MM.1S (cell line): ENCODE data around the gene ETDA.

Experiments
- DNase-seq: peaks from one replicate; pipeline ENCODE4 v3.0.0-alpha.2; 2015
- H2AFZ ChIP-seq: fragments of 300-600 bp; sonication (generic); 2 replicates; pipeline ENCODE4 v1.6.0; 2016; ENCODE audit warnings: antibody characterized with exemption, low read length
- H3F3A ChIP-seq: fragments of 300-600 bp; sonication (generic); 2 replicates; pipeline ENCODE4 v1.6.1; 2016; ENCODE audit warnings: mild to moderate bottlenecking, antibody characterized with exemption, low read length, moderate library complexity, mixed read lengths; ENCODE audit not compliant: insufficient read depth
- H3K27ac ChIP-seq: fragments of 300-600 bp; sonication (generic); 2 replicates; pipeline ENCODE4 v1.5.1; 2016; ENCODE audit warnings: mild to moderate bottlenecking, low read length
- H3K27me3 ChIP-seq: fragments of 300-600 bp; sonication (generic); replicated peaks from 2 replicates; pipeline ENCODE4 v1.6.0; 2016; ENCODE audit warnings: low read length; ENCODE audit not compliant: insufficient read depth
- H3K36me3 ChIP-seq: fragments of 300-600 bp; sonication (generic); replicated peaks from 2 replicates; pipeline ENCODE4 v1.6.1; 2016; ENCODE audit warnings: mild to moderate bottlenecking, low read length, mixed read lengths; ENCODE audit not compliant: insufficient read depth
- H3K4me1 ChIP-seq: fragments of 300-600 bp; sonication (generic); 2 replicates; pipeline ENCODE4 v1.6.1; 2016; ENCODE audit warnings: low read length, mixed read lengths
- H3K4me2 ChIP-seq: fragments of 300-600 bp; sonication (generic); 2 replicates; pipeline ENCODE4 v1.6.0; 2016; ENCODE audit warnings: low read depth, low read length
- H3K4me3 ChIP-seq: fragments of 300-600 bp; sonication (generic); 2 replicates; pipeline ENCODE4 v1.5.1; 2016; ENCODE audit warnings: low read length, mixed read lengths
- H3K79me2 ChIP-seq: fragments of 300-600 bp; sonication (generic); 2 replicates; pipeline ENCODE4 v1.6.1; 2016; ENCODE audit warnings: mixed run types, low read length, mixed read lengths
- H3K9ac ChIP-seq: fragments of 300-600 bp; sonication (generic); 2 replicates; pipeline ENCODE4 v1.6.1; 2016; ENCODE audit warnings: low read length, mixed read lengths
- H3K9me2 ChIP-seq: fragments of 300-600 bp; sonication (generic); replicated peaks from 2 replicates; pipeline ENCODE4 v1.6.1; 2016; ENCODE audit warnings: mild to moderate bottlenecking, low read length, mixed read lengths; ENCODE audit not compliant: insufficient read depth
- H3K9me3 ChIP-seq: fragments of 300-600 bp; sonication (generic); replicated peaks from 2 replicates; pipeline ENCODE4 v1.6.1; 2016; ENCODE audit warnings: mild to moderate bottlenecking, low read length, mixed read lengths; ENCODE audit not compliant: insufficient read depth
- H4K20me1 ChIP-seq: fragments of 300-600 bp; sonication (generic); 2 replicates; pipeline ENCODE4 v1.6.1; 2016; ENCODE audit warnings: mild to moderate bottlenecking, low read length, moderate library complexity, mixed read lengths; ENCODE audit not compliant: insufficient read depth
- CTCF ChIP-seq: fragments of 300-600 bp; sonication (generic); IDR thresholded peaks from 2 replicates; pipeline ENCODE4 v1.5.1; 2016; ENCODE audit warnings: antibody characterized with exemption, low read length, mixed read lengths
- EZH2 ChIP-seq: fragments of 300-600 bp; sonication (generic); optimal IDR thresholded peaks from 2 replicates; pipeline ENCODE3; 2017; ENCODE audit warnings: low read depth, mild to moderate bottlenecking, antibody characterized with exemption, low read length, mixed read lengths
- EZH2phosphoT487 ChIP-seq: fragments of 300-600 bp; sonication (generic); IDR thresholded peaks from 2 replicates; pipeline ENCODE4 v1.6.1; 2018; ENCODE audit warnings: antibody characterized with exemption, low read length

The ETDA gene

GRCh38 chrX:135264206-135264605, 12.3 kb downstream of the ETDA start:
- no peak overlapping the region for H2AFZ ChIP-seq
- TF ChIP-seq EZH2phosphoT487 (no peak), CTCF (no peak), EZH2 (no peak)

DNA sequence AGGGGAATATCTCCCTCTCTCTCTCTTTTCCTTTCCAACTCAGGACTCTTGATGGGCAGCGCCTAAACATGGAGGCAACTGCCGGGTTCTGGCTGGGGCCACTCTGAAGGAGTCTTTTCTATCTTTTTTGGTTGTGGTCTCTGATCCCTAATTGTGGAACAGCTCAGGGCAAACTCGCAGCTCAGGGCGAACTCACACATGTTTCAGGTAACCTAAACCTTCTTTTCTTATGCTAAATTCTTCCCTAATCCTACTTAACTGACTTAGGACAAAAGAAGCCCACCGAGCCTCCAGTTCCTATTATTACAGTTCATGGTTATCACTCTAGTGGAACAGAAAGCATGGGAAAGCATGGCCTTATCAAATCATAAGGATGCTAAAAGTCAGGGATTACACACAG, 21.3 kb downstream of the ETDA start:
- no peak overlapping the region for H2AFZ ChIP-seq
- H3K9me3 ChIP-seq = no peaks in the 10 kb centered on the region
- no peak for DNase-seq
- no peaks in the 10 kb centered on the region for H3K27me3 ChIP-seq
- no peaks in the 10 kb centered on the region for H3K36me3 ChIP-seq
- H4K20me1 ChIP-seq = no peaks in the 10 kb centered on the region
- no peaks in the 10 kb centered on the region for H3K79me2 ChIP-seq
- no peak overlapping the region for H3K9ac ChIP-seq
- no peaks in the 10 kb centered on the region for H3F3A ChIP-seq
- no peaks in the 10 kb centered on the region for H3K4me1 ChIP-seq
- no peak overlapping the region for H3K4me3 ChIP-seq
- no peak overlapping the region for H3K4me2 ChIP-seq
- no peaks in the 10 kb centered on the region for H3K9me2 ChIP-seq
- no peak overlapping the region for H3K27ac ChIP-seq
- TF ChIP-seq EZH2 (no peak), CTCF (no peak), EZH2phosphoT487 (no peak)

More at GRCh38 chrX:135264206-135264605, 12.3 kb downstream of the ETDA start:
- Histone ChIP-seq H3K36me3 (no peaks in the 10 kb centered on the region), H3K9me3 (no peaks in the 10 kb centered on the region), H3F3A (no peaks in the 10 kb centered on the region), H3K27me3 (no peaks in the 10 kb centered on the region), H3K4me1 (no peaks in the 10 kb centered on the region), H3K4me3 (no peak overlapping the region), H3K9ac (no peak overlapping the region), H3K79me2 (no peaks in the 10 kb centered on the region), H4K20me1 (no peaks in the 10 kb centered on the region), H3K9me2 (no peaks in the 10 kb centered on the region), H3K27ac (no peak overlapping the region), H3K4me2 (no peak overlapping the region)
- no peak for DNase-seq

DNA sequence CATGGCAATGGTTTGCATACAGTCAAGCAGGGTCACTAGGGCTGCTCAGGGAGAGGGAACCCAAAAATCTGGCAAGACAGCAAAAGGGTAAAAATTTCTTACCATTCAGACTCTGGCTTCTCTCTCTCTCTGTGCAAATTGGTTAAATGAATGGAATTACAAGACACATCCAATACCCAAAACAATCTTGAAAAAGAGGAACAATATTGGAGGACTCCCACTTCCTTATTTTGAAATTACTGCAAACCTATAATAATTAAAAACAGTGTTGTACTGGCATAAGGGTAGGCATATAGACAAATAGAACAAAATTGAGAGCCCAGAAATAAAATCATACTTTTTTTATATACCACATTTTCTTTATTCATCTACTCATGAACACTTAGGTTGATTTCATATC, 24.1 kb downstream of the ETDA start:
- Histone ChIP-seq H3K9me2 (no peaks in the 10 kb centered on the region), H2AFZ (no peak overlapping the region), H3K4me1 (no peaks in the 10 kb centered on the region), H3K9ac (no peak overlapping the region), H3K4me3 (no peak overlapping the region), H3F3A (no peaks in the 10 kb centered on the region), H3K4me2 (no peak overlapping the region), H3K79me2 (no peaks in the 10 kb centered on the region), H3K36me3 (no peaks in the 10 kb centered on the region), H4K20me1 (no peaks in the 10 kb centered on the region), H3K27ac (no peak overlapping the region), H3K9me3 (no peaks in the 10 kb centered on the region), H3K27me3 (no peaks in the 10 kb centered on the region)
- DNase-seq = no peak
- TF ChIP-seq EZH2 (no peak), CTCF (no peak), EZH2phosphoT487 (no peak)
